Mucosa of stomach (tissue), 1 donor: ENCODE measurements around the gene PPP1R26.
"Not testable (repeated sequence)": the region's sequence is repeated elsewhere in the genome, so short reads cannot be mapped to it uniquely, and the experiment has no call there.

ENCODE experiments used
- H3K27me3 ChIP-seq: one replicate; pipeline ENCODE4 v1.7.0; 2013; ENCODE audit warnings: mild to moderate bottlenecking, low read length; ENCODE audit not compliant: control insufficient read depth, insufficient read depth
- H3K36me3 ChIP-seq: one replicate; pipeline ENCODE4 v1.7.0; 2013; ENCODE audit warnings: low read length; ENCODE audit not compliant: control insufficient read depth, insufficient read depth
- H3K4me1 ChIP-seq: one replicate; pipeline ENCODE4 v1.7.0; 2013; ENCODE audit warnings: mild to moderate bottlenecking, low read length; ENCODE audit not compliant: control insufficient read depth, insufficient read depth
- H3K4me3 ChIP-seq: one replicate; pipeline ENCODE4 v1.7.0; 2013; ENCODE audit warnings: low read length
- H3K9ac ChIP-seq: one replicate; pipeline ENCODE4 v1.7.0; 2013; ENCODE audit warnings: mild to moderate bottlenecking, low read length, moderate library complexity
- H3K9me3 ChIP-seq: one replicate; pipeline ENCODE4 v1.7.0; 2013; ENCODE audit warnings: mild to moderate bottlenecking, low read length, moderate library complexity; ENCODE audit not compliant: control insufficient read depth
- donor health status: Pancreatic carcinoma.

The PPP1R26 gene

DNA sequence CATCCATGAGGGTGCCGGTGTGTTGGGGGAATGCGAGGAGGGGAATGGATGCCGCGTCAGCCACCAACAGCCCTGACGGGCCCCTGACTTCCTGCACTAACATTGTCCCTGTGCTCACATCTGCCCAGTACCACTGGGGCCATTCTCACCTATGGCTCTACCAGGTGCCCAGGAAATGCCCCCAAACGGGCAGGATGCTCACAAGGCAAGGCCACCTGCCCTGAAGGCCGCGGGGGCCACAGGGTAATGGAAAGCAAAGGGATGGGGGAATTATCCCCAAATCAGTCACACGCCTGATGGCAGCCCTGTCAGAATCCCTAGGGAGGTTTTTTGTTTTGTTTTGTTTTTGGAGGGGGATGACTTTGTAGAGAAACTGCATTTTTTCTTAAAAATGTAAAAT lies 34.3 kb downstream of the PPP1R26 start:
- H3K4me1 ChIP-seq, H3K9ac ChIP-seq, H3K27me3 ChIP-seq, H3K36me3 ChIP-seq, H3K4me3 ChIP-seq, H3K9me3 ChIP-seq: not testable (repeated sequence)

DNA sequence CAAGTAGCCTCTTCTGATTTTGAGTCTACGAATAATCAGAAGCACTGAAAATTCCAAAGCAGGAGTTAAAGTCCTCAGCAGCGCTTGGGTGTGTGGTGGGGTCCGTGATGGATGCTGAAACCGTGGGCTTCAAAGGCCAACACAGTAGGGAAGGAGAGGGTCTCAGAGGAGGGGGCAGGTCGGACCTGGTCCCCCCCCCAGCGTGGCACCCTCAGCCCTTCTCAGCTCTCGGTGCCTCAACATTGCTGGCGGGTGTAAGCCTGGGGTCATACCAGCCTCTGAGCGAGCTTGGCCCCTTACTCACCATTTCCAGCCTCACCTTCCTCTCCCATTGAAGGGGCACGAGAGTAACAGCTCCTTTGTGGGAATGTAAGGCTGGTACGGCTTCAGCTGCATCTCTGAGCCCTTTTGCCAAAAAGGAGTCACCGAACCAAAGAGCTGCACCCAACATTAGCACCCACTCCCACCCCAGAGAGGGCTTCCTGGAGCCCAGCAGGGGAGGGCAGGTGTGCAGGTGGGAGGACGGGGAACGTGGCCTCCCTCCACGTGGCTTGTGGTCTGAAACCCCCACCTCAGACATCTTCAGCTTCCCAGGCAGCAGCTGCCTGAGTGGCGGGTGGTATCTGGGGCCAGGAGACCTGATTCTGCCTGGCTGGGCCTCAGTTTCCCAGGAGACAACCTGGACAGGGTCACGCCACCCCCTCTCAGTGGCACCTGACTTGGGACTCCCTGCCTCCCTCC lies 34.9 kb downstream of the PPP1R26 start:
- Histone ChIP-seq H3K36me3 (no peaks in the 10 kb centered on the region), H3K9ac (no peak overlapping the region), H3K9me3 (no peaks in the 10 kb centered on the region), H3K4me3 (no peak overlapping the region), H3K27me3 (no peaks in the 10 kb centered on the region), H3K4me1 (no peaks in the 10 kb centered on the region)

GRCh38 chr9:135515083-135515951 lies 35.7 kb downstream of the PPP1R26 start:
- Histone ChIP-seq H3K36me3 (no peaks in the 10 kb centered on the region), H3K9ac (no peak overlapping the region), H3K27me3 (no peaks in the 10 kb centered on the region), H3K4me3 (no peak overlapping the region), H3K4me1 (no peaks in the 10 kb centered on the region), H3K9me3 (no peaks in the 10 kb centered on the region)

- no peak overlapping the region for H3K4me3 ChIP-seq
- no peaks in the 10 kb centered on the region for H3K27me3 ChIP-seq
- no peaks in the 10 kb centered on the region for H3K36me3 ChIP-seq
- H3K9me3 ChIP-seq = no peaks in the 10 kb centered on the region
- no peaks in the 10 kb centered on the region for H3K4me1 ChIP-seq
- H3K9ac ChIP-seq = no peak overlapping the region
These were observed 36.7 kb downstream of the PPP1R26 start for GRCh38 chr9:135516132-135516860.

DNA sequence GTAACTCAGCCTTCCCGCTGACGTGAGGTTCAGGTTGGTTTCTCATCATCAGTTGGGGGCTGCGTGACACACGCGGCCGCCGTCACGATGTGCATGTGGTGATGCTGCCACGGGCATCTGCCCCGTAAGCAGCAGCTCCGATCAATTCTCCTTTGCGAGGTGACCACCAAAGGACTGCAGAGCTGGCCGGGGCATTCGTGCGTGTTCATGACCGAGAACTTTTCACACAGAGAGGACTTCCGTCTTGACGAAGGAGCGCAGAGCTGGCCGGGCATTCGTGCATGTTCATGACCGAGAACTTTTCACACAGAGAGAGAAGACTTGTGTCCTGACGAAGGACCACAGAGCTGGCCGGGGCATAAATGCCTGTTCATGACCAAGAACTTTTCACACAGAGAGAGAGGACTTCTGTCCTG lies 37.8 kb downstream of the PPP1R26 start:
- Histone ChIP-seq H3K4me3 (no peak overlapping the region), H3K36me3 (no peaks in the 10 kb centered on the region), H3K9ac (no peak overlapping the region), H3K9me3 (no peaks in the 10 kb centered on the region), H3K27me3 (no peaks in the 10 kb centered on the region), H3K4me1 (no peaks in the 10 kb centered on the region)

DNA sequence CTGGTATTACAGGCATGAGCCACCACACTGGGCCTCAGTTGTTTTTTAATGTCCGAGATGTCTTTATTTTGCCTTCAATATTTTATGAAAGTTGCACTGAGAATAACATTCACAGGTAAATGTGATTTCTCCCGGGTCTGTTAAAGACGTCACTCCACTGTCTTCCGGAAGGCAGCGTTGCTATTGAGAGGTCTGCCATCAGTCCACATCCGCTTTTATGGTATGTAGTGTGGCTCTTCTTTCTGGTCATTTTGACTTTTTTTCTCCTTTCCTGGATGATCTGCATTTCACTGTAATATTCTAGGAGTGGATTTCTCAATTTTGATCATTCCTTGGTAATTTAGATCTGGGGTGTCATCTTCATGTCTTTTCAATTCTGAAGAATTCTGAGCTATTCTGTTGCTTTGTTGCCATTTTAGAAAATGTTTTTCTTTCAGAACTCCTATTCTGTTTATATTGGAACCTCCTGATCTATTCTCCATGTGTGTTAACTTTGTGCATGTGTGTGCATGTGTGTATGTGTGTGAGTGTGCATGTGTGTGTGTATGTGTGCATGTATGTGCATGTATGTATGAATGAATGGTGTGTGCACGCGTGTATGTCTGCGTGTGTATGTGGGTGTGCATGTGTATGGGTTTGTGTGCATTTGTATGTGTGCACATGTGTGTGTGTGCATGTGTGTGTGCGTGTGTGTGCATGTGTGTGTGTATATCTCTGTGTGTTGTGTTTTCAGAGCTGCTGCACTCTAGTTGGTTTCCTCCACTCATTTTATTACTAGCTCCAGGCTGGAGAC lies 39.8 kb downstream of the PPP1R26 start:
- H3K9ac ChIP-seq = no peak overlapping the region
- H3K36me3 ChIP-seq = no peaks in the 10 kb centered on the region
- no peak overlapping the region for H3K4me3 ChIP-seq
- H3K9me3 ChIP-seq = no peaks in the 10 kb centered on the region
- no peaks in the 10 kb centered on the region for H3K27me3 ChIP-seq
- no peaks in the 10 kb centered on the region for H3K4me1 ChIP-seq

DNA sequence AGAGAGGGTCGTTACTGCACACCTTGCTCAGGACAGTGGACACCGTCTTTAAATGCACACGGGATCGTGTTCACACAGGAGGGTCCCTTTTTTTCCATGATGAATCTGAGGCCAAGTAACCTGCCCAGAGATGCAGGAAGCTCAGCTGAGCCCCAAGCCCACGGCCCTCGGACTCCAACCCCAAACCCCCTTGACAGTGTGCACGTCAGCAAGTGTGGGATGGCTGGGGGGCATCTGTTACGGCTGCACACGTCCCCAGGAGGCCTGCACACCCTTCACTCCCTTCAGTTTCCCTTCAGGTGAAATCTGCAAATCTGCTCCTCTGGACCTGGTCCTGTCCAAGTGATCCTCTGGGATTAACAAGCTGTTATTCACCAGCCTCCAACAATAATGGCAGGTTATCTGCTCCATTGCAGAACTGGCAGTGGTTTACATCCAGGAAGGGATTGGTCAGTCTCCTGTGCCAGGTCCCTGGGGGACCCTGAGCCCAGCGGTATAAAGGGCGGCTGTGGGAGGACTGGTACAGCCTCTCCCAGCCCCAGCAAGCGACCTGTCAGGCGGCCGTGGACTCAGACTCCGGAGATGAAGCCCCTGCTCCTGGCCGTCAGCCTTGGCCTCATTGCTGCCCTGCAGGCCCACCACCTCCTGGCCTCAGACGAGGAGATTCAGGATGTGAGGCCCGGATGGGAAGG lies 41.5 kb downstream of the PPP1R26 start, which contains the start of gene LCN1:
Gene LCN1, plus strand, starts transcription at position 525 of the 692 bp plus-strand sequence. Its CDS starts 58 bp downstream, at position 583.
- Histone ChIP-seq H3K4me1 (no peaks in the 10 kb centered on the region), H3K4me3 (no peak within 1 kb of the TSS), H3K9me3 (no peaks in the 10 kb centered on the region), H3K36me3 (no peaks in the 10 kb centered on the region), H3K27me3 (no peaks in the 10 kb centered on the region), H3K9ac (no peak within 1 kb of the TSS)

DNA sequence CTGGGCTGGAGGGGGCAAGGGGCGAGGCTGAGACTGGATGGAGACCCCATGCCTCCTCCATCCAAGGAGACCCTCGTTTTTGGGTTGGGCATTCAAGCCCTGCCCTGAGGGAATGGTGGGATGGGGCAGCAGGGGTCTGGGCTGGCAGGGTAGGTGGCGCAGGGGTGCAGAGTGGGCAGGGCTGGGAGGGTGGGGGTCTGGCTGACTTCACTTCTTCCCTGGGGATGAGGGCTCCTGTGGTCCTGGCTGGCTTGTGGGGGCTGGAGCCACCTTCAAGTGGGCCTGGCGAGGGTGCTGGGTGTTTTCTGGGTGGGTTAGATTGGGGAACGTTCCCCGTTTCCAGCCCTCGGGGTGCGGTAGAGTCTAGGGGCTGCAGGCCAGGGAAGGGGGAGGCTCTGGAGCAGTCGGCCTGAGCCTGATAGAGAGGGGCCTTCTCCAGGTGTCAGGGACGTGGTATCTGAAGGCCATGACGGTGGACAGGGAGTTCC lies 42.1 kb downstream of the PPP1R26 start:
- H3K4me3 ChIP-seq = no peak overlapping the region
- no peaks in the 10 kb centered on the region for H3K9me3 ChIP-seq
- H3K4me1 ChIP-seq = no peaks in the 10 kb centered on the region
- H3K27me3 ChIP-seq = no peaks in the 10 kb centered on the region
- no peak overlapping the region for H3K9ac ChIP-seq
- H3K36me3 ChIP-seq = no peaks in the 10 kb centered on the region

DNA sequence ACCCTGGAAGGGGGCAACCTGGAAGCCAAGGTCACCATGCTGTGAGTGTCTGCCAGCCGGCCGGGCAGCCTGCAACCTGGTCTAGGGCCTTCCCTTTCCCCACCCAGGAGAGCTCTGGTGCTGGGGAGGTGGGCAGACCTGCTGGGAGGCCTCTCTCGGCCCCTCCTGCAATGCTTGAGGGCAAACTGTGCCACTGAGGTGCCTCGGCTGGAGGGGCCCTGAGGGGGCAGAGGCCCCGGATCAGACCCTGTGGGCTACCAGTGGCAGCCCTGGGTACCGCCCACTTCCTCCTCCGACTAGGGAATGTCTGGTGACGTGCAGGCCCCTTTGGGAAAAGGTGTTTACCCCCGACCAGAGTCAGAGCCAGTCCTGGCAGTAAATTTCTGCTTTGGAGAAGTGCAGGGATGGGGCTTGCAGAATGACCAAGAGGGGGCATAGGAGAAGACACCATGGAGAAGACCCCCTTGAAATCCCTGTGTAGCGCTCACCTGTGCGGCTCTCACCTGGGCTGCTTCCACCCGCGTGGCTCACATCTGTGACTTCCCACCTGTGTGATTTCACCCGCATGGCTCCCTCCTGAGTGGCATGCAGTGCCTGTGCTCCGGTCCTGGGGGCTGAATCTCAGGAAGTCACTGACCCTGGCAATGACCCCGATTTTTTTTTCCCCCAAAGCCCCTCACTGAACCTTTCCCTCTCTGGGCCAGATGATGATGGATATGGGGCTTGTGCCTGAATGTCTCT lies 42.7 kb downstream of the PPP1R26 start:
- H3K9me3 ChIP-seq = no peaks in the 10 kb centered on the region
- H3K27me3 ChIP-seq = no peaks in the 10 kb centered on the region
- no peak overlapping the region for H3K4me3 ChIP-seq
- no peak overlapping the region for H3K9ac ChIP-seq
- no peaks in the 10 kb centered on the region for H3K4me1 ChIP-seq
- no peaks in the 10 kb centered on the region for H3K36me3 ChIP-seq

DNA sequence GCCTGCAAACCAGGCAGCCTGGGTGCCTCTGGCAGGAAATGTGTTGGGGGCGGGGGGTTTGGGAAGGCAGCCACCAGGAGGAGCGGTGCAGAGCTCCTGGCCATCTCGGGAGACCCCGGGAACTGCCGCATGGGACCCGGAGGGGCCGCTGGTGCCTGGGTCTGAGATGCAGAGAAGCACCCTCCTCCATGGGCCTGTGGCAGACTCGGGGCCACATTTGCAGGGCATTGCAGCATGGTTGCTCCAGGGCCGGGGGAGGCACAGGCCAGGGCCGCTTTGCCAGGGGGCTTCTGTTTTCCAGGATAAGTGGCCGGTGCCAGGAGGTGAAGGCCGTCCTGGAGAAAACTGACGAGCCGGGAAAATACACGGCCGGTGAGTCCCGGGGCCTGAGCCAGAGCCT lies 43.3 kb downstream of the PPP1R26 start:
- Histone ChIP-seq H3K4me3 (no peak overlapping the region), H3K36me3 (no peaks in the 10 kb centered on the region), H3K9me3 (no peaks in the 10 kb centered on the region), H3K9ac (no peak overlapping the region), H3K27me3 (no peaks in the 10 kb centered on the region), H3K4me1 (no peaks in the 10 kb centered on the region)
